Stimulated activated memory B cell treated with anti-CD40 and anti-IgM and Interleukin-4, amounts not matched to agents 10 μg/mL and 1 μg/mL and 100 μg/mL, for 72 hours (primary cell): Measurements from ENCODE around the gene PACRG.

Experiments
- ATAC-seq: fragments of 150-1000 bp; cut with Tn5 transposase; 2 replicates; pipeline ENCODE4 v1.10.0; 2021
- H3K27ac Mint-ChIP-seq: one replicate; pipeline ENCODE4 v1.8.0; 2022; ENCODE audit warnings: mild to moderate bottlenecking, mixed read lengths
- H3K27me3 Mint-ChIP-seq: one replicate; pipeline ENCODE4 v1.8.0; 2022; ENCODE audit warnings: mixed read lengths
- H3K36me3 Mint-ChIP-seq: one replicate; pipeline ENCODE4 v1.8.0; 2022; ENCODE audit warnings: mixed read lengths
- H3K4me1 Mint-ChIP-seq: one replicate; pipeline ENCODE4 v1.8.0; 2022; ENCODE audit warnings: mixed read lengths
- H3K4me3 Mint-ChIP-seq: one replicate; pipeline ENCODE4 v1.8.0; 2022; ENCODE audit warnings: mild to moderate bottlenecking, moderate library complexity, mixed read lengths
- H3K9me3 Mint-ChIP-seq: one replicate; pipeline ENCODE4 v1.8.0; 2022; ENCODE audit warnings: mixed read lengths

PACRG gene

DNA sequence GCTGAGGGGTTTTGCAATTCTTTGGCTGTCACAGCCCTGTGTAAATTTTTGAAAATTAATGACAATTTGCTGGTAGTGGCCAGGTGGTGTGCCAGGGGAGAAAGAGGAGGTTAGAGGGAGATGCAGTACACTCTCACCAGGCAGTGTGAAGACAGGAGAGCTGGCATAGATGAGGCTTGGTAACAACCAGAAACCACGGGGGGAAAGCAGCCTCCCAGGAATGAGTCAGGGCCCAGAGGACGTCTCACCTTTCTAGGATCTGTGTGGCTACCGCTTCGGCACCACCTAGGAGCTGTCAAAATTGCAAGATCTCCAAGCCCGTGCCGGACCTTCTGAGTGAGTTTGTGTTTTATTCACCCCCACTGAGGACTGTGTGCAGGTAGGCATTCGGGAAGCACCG, 171.4 kb downstream of the PACRG start:
- Mint-ChIP-seq H3K27ac (no peak overlapping the region), H3K4me3 (no peak overlapping the region), H3K36me3 (no peaks in the 10 kb centered on the region), H3K4me1 (no peaks in the 10 kb centered on the region), H3K27me3 (peaks cover 8% of the 10 kb centered on the region), H3K9me3 (no peaks in the 10 kb centered on the region)
- ATAC-seq, result no peak

DNA sequence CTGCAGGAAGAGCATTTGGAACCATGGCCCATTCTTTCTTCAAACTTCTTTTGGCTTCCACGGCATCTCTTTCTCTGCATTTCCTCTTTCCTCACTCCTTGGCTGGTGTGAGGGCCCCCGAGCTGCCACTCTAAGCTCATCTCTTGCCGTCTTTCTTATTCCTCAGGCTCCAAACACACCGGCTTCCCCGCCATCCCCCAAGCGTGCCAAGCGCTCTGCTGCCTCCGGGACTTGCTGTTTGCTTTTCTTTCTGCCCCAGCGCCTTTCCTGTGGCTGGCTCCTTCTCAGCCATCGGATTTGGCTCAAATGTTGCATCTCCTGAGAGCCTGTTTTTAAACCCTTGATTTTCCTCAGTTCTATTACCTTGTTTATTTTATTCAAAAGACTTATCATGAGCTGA, 172.7 kb downstream of the PACRG start:
- Mint-ChIP-seq H3K4me1 (no peaks in the 10 kb centered on the region), H3K36me3 (no peaks in the 10 kb centered on the region), H3K27ac (no peak overlapping the region), H3K27me3 (peaks cover 8% of the 10 kb centered on the region), H3K4me3 (no peak overlapping the region), H3K9me3 (no peaks in the 10 kb centered on the region)
- ATAC-seq, result no peak

DNA sequence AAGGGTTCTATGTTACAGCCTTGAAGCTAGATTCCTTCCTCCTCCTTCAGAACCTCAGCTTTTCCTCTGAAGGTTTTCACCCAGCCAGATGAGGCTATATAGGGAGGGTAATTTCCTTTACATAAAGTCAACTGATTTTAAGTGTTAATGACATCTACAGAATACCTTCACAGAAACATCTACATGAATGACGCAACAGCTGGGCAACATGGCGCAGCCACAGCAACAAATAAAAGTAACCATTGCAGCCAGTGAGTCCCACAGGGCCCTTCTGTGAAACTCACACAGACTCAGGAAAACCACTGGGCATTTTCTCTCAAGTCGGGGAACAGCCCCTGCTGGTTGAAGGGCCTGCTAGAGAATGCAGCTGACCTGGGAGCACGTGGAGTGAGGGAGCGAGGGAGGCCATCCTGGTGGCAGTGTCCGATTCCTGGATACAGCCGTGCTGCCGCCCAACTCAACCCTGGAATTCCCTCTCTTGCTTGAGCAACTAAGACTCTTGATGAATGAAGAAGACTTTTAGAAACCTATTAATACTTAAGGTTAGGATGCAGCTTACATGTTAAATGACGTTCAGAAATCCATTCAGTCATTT, 176.4 kb downstream of the PACRG start:
- Mint-ChIP-seq H3K9me3 (no peaks in the 10 kb centered on the region), H3K36me3 (no peaks in the 10 kb centered on the region), H3K27ac (no peak overlapping the region), H3K4me1 (no peaks in the 10 kb centered on the region), H3K4me3 (no peak overlapping the region), H3K27me3 (peaks cover 8% of the 10 kb centered on the region)
- ATAC-seq, result no peak

DNA sequence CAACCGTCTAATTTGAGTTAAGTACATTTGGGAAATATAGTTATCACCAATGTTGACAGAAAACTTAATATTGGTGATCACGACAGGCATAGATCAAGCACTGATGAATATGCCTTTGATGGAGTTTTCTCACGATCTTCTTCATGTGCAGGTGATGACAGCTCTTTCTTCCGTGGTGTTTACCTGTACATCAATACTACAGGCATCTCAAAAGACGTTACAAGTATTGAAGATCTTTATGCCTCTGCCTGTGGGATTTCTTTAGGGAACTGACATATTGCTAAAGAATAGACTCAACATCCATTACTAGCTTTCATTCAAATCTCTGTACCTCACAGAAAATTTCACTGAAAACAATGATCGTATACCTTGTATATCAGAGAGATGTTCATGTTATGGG, 178.7 kb downstream of the PACRG start:
- H3K9me3 Mint-ChIP-seq, result no peaks in the 10 kb centered on the region
- no peak for ATAC-seq
- H3K27me3 Mint-ChIP-seq, result peaks cover 8% of the 10 kb centered on the region
- H3K4me3 Mint-ChIP-seq, result no peak overlapping the region
- H3K36me3 Mint-ChIP-seq, result no peaks in the 10 kb centered on the region
- H3K27ac Mint-ChIP-seq, result no peak overlapping the region
- no peaks in the 10 kb centered on the region for H3K4me1 Mint-ChIP-seq

DNA sequence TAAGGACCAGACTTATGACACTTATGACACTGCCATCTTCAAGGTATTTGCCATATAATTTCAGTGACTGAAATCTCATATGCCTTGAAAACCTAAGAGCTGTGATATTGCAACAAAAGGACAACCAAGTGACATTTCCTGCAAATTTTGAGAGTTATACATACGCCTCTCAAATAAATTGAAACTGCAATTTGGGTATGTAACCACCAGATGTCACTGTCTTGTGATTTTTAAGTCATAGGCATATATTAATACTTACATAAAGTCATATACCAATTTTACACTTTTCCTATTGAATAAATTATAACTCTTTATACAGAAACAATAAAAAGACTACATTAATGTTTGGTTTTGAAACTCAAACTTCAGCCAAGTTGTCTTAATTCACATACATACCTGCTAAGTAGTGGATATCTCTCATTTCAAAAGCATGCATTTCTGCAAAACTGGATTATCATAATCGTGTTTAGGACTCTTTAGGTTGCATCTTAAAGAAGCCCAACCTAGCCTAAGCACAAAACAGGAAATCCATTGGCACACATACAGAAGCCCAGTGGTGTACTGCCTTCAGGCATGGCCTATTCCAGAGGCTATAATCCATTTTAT, 180.2 kb downstream of the PACRG start:
- no peak for ATAC-seq
- Mint-ChIP-seq H3K36me3 (no peaks in the 10 kb centered on the region), H3K27ac (no peak overlapping the region), H3K27me3 (peaks cover 8% of the 10 kb centered on the region), H3K4me1 (no peaks in the 10 kb centered on the region), H3K4me3 (no peak overlapping the region), H3K9me3 (no peaks in the 10 kb centered on the region)

DNA sequence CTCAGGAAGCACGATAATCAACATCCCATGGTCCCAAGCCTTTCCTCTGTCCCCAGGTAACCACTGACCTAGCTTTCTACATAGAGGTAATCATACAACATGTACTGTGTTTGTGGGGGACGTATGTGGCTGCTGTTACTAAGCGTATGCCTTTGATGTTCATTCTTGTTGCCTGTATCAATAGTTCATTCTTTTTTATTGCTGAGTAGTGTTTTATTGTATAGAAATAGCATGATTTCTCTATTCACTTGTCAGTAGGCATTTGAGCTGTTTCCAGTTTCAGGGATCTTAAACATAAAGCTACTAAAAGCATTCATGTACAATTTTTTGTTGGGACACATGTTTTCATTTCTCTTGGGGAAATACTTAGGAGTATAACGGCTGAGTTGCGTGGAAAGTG, 185.4 kb downstream of the PACRG start:
- H3K27ac Mint-ChIP-seq, result no peak overlapping the region
- peaks cover 6% of the 10 kb centered on the region for H3K9me3 Mint-ChIP-seq
- no peak overlapping the region for H3K4me3 Mint-ChIP-seq
- no peak for ATAC-seq
- H3K4me1 Mint-ChIP-seq, result no peaks in the 10 kb centered on the region
- no peaks in the 10 kb centered on the region for H3K27me3 Mint-ChIP-seq
- H3K36me3 Mint-ChIP-seq, result no peaks in the 10 kb centered on the region

DNA sequence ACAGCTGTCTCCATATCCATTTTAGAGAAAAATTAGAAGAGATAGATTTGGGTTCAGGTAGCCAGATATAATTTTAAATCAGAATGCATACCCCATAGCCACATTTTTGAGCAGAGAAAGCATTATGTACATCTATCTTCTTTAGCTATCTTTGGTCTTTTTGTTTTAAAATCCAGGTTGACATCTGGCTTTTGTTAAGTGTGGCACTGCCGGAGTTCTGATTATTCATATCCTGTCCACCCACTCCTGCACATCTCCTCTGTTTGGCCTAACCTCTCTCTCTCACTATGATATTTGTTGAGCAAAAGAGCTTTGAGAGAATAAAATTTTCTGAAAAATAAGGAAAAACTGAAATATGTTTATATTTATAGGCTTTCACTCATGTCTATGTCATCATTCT, 189.7 kb downstream of the PACRG start:
- H3K9me3 Mint-ChIP-seq, result peaks cover 6% of the 10 kb centered on the region
- H3K27me3 Mint-ChIP-seq, result peaks cover 12% of the 10 kb centered on the region
- H3K27ac Mint-ChIP-seq, result no peak overlapping the region
- no peaks in the 10 kb centered on the region for H3K36me3 Mint-ChIP-seq
- no peak for ATAC-seq
- H3K4me3 Mint-ChIP-seq, result no peak overlapping the region
- H3K4me1 Mint-ChIP-seq, result no peaks in the 10 kb centered on the region

DNA sequence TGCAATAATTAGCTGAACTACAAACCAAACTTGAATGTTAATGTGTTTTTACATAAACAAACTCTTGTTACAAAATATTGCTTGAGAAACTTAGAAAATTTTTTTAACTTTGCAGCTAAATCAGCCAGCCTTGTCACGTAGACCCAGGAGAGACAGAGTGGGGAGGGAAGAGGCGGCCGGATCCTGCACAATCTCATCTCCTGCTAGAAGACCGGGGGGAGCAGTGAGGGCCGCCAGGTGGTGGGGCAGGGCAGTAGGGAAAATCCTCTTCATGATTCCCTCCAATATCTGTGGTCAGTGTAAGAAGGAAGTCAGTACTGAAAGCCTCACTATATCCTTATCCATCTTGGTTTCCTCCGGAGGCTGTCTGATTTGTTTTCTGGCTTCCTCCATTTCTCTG, 193.3 kb downstream of the PACRG start:
- ATAC-seq, result no peak
- Mint-ChIP-seq H3K4me1 (no peaks in the 10 kb centered on the region), H3K36me3 (no peaks in the 10 kb centered on the region), H3K27ac (no peak overlapping the region), H3K9me3 (peaks cover 13% of the 10 kb centered on the region), H3K4me3 (no peak overlapping the region), H3K27me3 (peaks cover 12% of the 10 kb centered on the region)

DNA sequence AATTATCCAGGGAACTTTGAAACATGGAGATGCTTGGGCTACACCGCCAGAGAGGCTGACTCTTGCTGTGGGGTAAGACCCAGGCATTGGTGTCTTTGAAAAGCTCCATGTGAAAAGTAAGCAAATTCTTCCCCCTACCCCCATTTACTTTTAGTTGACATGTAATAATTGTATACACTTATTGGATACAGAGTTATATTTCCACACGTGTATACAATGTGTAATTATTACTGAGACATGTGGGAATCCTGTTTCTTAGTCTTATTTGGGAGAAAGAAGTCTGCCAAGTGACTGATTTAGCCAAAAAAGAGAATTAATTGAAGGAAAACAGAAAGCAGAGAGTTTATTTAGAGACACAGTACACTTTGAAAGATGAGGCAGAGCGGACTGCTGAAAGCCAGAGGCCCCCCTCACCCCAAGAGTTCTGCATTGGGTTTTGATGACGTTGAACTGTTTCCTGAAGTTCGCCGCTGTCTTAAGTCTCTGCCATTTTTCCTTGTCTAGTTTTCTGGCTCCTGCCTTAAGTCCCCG, 193.8 kb downstream of the PACRG start:
- no peak for ATAC-seq
- Mint-ChIP-seq H3K4me1 (no peaks in the 10 kb centered on the region), H3K27me3 (peaks cover 12% of the 10 kb centered on the region), H3K27ac (no peak overlapping the region), H3K4me3 (no peak overlapping the region), H3K9me3 (peaks cover 12% of the 10 kb centered on the region), H3K36me3 (no peaks in the 10 kb centered on the region)

DNA sequence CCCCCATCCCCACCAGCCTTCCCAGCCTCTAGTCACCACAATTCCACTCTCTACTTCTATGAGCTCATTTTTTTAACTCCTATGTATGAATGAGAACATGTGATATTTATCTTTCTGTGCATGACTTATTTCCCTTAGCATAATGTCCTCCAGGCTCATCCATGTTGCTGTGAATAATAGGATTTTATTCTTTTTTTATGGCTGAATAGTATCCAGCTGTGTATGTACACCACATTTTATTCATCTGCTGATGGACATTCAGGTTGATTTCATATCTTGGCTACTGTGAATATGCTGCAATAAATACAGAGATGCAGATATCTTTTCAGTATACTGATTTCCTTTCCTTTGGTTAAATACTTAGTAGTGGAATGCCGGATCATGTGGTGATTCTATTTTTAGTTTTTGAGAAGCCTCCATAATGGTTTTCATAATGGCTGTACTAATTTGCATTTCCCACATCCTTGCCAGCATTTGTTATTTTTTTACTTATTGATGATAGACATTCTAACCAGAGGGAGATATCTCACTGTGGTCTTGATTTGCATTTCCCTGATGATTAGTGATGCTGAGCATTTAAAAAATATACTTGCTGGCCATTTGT, 194.9 kb downstream of the PACRG start:
- peaks cover 12% of the 10 kb centered on the region for H3K27me3 Mint-ChIP-seq
- H3K4me3 Mint-ChIP-seq, result no peak overlapping the region
- H3K9me3 Mint-ChIP-seq, result peaks cover 17% of the 10 kb centered on the region
- H3K27ac Mint-ChIP-seq, result no peak overlapping the region
- no peaks in the 10 kb centered on the region for H3K36me3 Mint-ChIP-seq
- ATAC-seq, result no peak
- H3K4me1 Mint-ChIP-seq, result no peaks in the 10 kb centered on the region

DNA sequence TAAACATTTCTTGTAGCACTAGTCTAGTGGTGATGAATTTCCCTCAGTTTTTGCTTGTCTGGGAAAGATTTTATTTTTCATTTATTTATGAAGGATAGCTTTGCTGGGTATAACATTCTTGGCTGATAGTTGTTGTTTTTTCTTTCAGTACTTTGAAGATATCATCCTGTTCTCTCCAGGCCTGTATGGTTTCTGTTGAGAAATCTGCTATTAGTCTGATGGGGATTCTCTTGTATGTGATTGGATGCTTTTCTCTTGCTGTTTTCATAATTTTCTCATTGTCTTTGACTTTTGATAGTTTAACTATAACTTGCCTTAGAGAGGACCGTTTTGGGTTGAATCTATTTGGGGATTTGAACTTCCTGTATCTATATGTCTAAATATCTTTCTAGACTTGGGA, 207.1 kb downstream of the PACRG start:
- no peak overlapping the region for H3K4me3 Mint-ChIP-seq
- ATAC-seq, result no peak
- H3K27ac Mint-ChIP-seq, result no peak overlapping the region
- peaks cover 7% of the 10 kb centered on the region for H3K9me3 Mint-ChIP-seq
- H3K27me3 Mint-ChIP-seq, result no peaks in the 10 kb centered on the region
- H3K36me3 Mint-ChIP-seq, result no peaks in the 10 kb centered on the region
- no peaks in the 10 kb centered on the region for H3K4me1 Mint-ChIP-seq

DNA sequence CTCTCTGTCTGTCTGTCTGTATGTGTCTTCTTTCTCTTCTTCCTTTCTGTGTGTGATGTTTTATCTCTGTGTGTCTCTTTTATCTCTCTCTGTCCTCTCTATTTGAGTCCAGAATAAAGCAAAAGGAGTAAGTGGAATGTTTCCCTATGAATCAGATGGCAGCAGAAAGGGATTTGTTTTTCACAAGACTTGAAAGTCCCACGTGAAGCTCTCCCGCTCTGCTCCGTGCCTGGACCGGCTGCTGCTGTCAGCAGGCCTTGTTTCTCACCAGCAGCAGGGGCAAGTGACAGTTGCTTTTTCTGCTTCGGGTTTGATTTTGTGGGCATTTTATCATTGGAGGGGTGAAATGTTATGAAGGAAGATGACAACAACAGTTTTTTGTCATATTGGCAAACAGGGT, 212.7 kb downstream of the PACRG start:
- no peaks in the 10 kb centered on the region for H3K27me3 Mint-ChIP-seq
- no peak overlapping the region for H3K4me3 Mint-ChIP-seq
- no peaks in the 10 kb centered on the region for H3K36me3 Mint-ChIP-seq
- peaks cover 9% of the 10 kb centered on the region for H3K9me3 Mint-ChIP-seq
- no peak for ATAC-seq
- H3K27ac Mint-ChIP-seq, result no peak overlapping the region
- H3K4me1 Mint-ChIP-seq, result no peaks in the 10 kb centered on the region

DNA sequence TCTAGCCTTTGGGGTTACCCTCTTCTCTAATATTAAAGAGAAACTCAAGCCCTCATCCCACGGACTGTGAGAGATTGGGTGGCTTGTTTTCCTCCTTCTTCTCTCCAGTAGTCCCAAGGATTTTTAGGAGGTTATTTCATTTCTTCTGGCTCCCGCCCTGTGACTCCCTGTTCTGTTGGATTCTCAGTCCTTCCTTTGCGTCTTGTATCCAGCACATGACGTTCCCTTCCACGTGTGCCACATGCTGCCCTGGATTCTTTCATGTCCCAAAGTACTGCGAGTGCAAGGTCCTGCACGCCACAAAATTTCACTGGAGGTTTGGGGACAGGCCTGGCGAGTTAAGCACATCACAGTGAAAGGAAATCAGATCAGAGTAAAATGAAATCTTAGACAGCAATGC, 213.4 kb downstream of the PACRG start:
- no peaks in the 10 kb centered on the region for H3K27me3 Mint-ChIP-seq
- no peaks in the 10 kb centered on the region for H3K36me3 Mint-ChIP-seq
- no peaks in the 10 kb centered on the region for H3K4me1 Mint-ChIP-seq
- no peak for ATAC-seq
- no peak overlapping the region for H3K27ac Mint-ChIP-seq
- H3K9me3 Mint-ChIP-seq, result peaks cover 14% of the 10 kb centered on the region
- H3K4me3 Mint-ChIP-seq, result no peak overlapping the region

DNA sequence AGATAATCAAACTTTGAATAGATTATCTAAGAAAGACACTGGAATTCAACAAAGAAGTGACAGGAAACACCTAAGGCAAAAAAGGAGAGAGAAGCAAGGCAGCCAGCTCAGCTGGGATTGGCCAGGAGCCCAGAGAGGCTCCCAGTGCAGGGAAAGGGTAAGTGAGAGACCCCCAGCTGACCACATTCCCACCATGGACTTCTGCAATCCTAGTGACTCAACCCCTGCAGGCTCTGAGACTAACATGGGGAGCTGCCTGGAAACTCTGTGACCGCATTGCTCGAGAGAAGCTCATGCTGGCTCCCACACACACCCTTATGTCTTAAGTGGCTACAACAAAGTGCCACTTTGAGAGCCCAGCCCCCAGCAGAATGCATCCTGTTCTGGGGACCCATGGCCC, 215.1 kb downstream of the PACRG start:
- Mint-ChIP-seq H3K27me3 (no peaks in the 10 kb centered on the region), H3K4me1 (no peaks in the 10 kb centered on the region), H3K9me3 (peaks cover 14% of the 10 kb centered on the region), H3K27ac (no peak overlapping the region), H3K36me3 (no peaks in the 10 kb centered on the region), H3K4me3 (no peak overlapping the region)
- no peak for ATAC-seq

DNA sequence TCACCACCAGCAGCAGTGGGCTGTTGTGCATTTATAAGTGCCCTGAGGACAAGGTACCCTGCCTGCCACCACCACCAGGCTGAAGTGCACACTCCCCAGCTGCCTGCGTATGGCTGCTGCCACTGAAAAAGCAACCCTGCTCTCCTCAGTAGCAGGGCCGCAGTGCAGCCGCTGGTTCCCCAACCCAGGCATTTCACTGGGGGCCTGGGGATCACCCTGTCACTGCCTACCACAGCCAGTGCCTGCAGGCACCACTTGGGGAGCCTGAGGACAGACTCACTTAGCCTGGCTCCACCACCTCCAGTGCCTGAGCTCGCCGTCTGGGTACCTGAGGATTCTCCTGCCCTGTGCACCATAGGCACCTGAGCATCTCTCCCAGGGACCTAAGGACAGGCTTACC, 215.6 kb downstream of the PACRG start:
- Mint-ChIP-seq H3K9me3 (peaks cover 14% of the 10 kb centered on the region), H3K27ac (no peak overlapping the region), H3K4me3 (no peak overlapping the region), H3K36me3 (no peaks in the 10 kb centered on the region), H3K4me1 (no peaks in the 10 kb centered on the region), H3K27me3 (no peaks in the 10 kb centered on the region)
- no peak for ATAC-seq

DNA sequence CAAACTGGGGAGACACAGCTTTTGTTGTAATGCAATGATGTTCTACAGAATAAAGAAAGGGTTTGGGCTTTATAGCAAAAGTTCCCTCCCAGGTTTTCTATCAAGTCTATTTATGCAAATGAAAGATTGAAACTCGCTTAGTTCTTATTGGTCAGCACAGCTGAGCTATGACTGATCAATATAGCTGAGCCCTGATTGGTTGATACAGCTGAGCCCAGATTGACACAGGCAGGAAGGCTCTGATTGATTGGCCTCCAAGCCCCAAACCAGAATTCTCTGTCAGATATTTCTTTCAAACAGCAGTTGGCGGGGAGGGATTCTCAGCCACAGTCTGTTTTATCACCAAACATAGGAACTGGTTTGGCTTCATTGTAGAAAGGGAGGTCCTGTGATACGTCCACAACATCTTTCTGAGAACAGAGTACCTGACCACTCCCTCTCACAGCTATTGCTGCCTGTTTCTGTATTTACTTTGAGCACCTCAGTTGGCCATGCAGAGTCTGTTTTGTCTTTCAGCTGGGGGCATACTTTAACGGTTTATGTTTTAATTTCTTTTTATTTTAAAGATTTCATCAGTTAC, 223.5 kb downstream of the PACRG start:
- Mint-ChIP-seq H3K9me3 (no peaks in the 10 kb centered on the region), H3K27me3 (no peaks in the 10 kb centered on the region), H3K36me3 (no peaks in the 10 kb centered on the region), H3K27ac (no peak overlapping the region), H3K4me3 (no peak overlapping the region), H3K4me1 (no peaks in the 10 kb centered on the region)
- no peak for ATAC-seq
